CD4-positive, alpha-beta T cell treated with Interleukin-4 for 4 hours (primary cell): ENCODE measurements around the gene HDGFL2.
"Not testable (repeated sequence)": the region's sequence is repeated elsewhere in the genome, so short reads cannot be mapped to it uniquely, and the experiment has no call there.

Source experiments
- DNase-seq: peaks from one replicate; pipeline ENCODE4 v3.0.0-alpha.2; 2020

Gene HDGFL2

GRCh38 chr19:4537953-4538600 is 66.0 kb downstream of the HDGFL2 start:
- DNase-seq, result no peak

- no peak for DNase-seq
Measured at GRCh38 chr19:4538601-4538954, 66.5 kb downstream of the HDGFL2 start.

- DNase-seq, result no peak
Measured at GRCh38 chr19:4539169-4539692, 67.1 kb downstream of the HDGFL2 start.

- no peak for DNase-seq
Measured at GRCh38 chr19:4539693-4540581, 67.8 kb downstream of the HDGFL2 start, which contains the start of gene LRG1. Gene LRG1, minus strand, starts transcription at chr19:4540036. Its CDS starts 23 bp downstream, at chr19:4540013.

- no peak for DNase-seq
Measured at GRCh38 chr19:4541114-4541805, 69.2 kb downstream of the HDGFL2 start.

GRCh38 chr19:4541806-4542145 is 69.7 kb downstream of the HDGFL2 start:
- DNase-seq, result not testable (repeated sequence)

- DNase-seq, result no peak
Measured at GRCh38 chr19:4542896-4543841, 71.1 kb downstream of the HDGFL2 start.

- no peak for DNase-seq
Measured at GRCh38 chr19:4543842-4544647, 71.9 kb downstream of the HDGFL2 start.

GRCh38 chr19:4547303-4548237 is 75.5 kb downstream of the HDGFL2 start:
- no peak for DNase-seq

- DNase-seq, result no peak
Measured at GRCh38 chr19:4548238-4548584, 76.1 kb downstream of the HDGFL2 start.

- no peak for DNase-seq
Measured at GRCh38 chr19:4550018-4550417, 77.9 kb downstream of the HDGFL2 start.

- DNase-seq, result no peak
Measured at GRCh38 chr19:4550479-4551050, 78.5 kb downstream of the HDGFL2 start.
